ENCODE measurements around the gene RILPL2.
A peak's percentile ranks its signal among the peaks of the same experiment; 100 is the strongest.

Gene RILPL2

GRCh38 chr12:123471374-123472068 lies 35.0 kb upstream of the RILPL2 start (continued):
- no peak for TF ChIP-seq PATZ1 (CRISPR knock-in tag; IDR thresholded peaks at IDR 0.05; ENCODE audit: borderline replicate concordance)
- no peak for TF ChIP-seq OSR1 (CRISPR knock-in tag; IDR thresholded peaks at IDR 0.05)

- no peak for ATAC-seq
- TF ChIP-seq PATZ1 (CRISPR knock-in tag; IDR thresholded peaks at IDR 0.05; ENCODE audit: borderline replicate concordance) (no peak), CSRNP3 (CRISPR knock-in tag; IDR thresholded peaks at IDR 0.05) (no peak), ZFP30 (CRISPR knock-in tag; IDR thresholded peaks at IDR 0.05) (no peak), TOX (CRISPR knock-in tag; IDR thresholded peaks at IDR 0.05; ENCODE audit: borderline replicate concordance) (no peak)
Measured at GRCh38 chr12:123469978-123470377, 33.5 kb upstream of the RILPL2 start.

GRCh38 chr12:123468786-123469185 lies 32.3 kb upstream of the RILPL2 start:
- no peak for TF ChIP-seq GLIS3 (CRISPR knock-in tag; IDR thresholded peaks at IDR 0.05)
- no peak for TF ChIP-seq ZNF8 (CRISPR knock-in tag; IDR thresholded peaks at IDR 0.05)
- no peak for TF ChIP-seq ZFP30 (CRISPR knock-in tag; IDR thresholded peaks at IDR 0.05)
- no peak for TF ChIP-seq CSDC2 (CRISPR knock-in tag; IDR thresholded peaks at IDR 0.05)
- TF ChIP-seq PATZ1 (CRISPR knock-in tag; IDR thresholded peaks at IDR 0.05; ENCODE audit: borderline replicate concordance): no peak
- no peak for TF ChIP-seq ESRRG (CRISPR knock-in tag; IDR thresholded peaks at IDR 0.05)
- TF ChIP-seq PPARA (CRISPR knock-in tag; IDR thresholded peaks at IDR 0.05; ENCODE audit: borderline replicate concordance): no peak
- no peak for TF ChIP-seq ARNTL (CRISPR knock-in tag; IDR thresholded peaks at IDR 0.05; ENCODE audit: borderline replicate concordance, low read depth)
- no peak for TF ChIP-seq TCF4 (CRISPR knock-in tag; IDR thresholded peaks at IDR 0.05; ENCODE audit: borderline replicate concordance)
- TF ChIP-seq SNAI2 (CRISPR knock-in tag; IDR thresholded peaks at IDR 0.05): no peak
- TF ChIP-seq ISL1 (CRISPR knock-in tag; IDR thresholded peaks at IDR 0.05): no peak
- no peak for TF ChIP-seq CSRNP3 (CRISPR knock-in tag; IDR thresholded peaks at IDR 0.05)
- no peak for TF ChIP-seq BACH2 (CRISPR knock-in tag; IDR thresholded peaks at IDR 0.05; ENCODE audit: borderline replicate concordance)
- no peak for TF ChIP-seq TSHZ2 (CRISPR knock-in tag; IDR thresholded peaks at IDR 0.05)
- TF ChIP-seq ZNF70 (CRISPR knock-in tag; IDR thresholded peaks at IDR 0.05): no peak
- ATAC-seq: peak; percentile 34; the same call in 2 of the 3 replicates

Data from SK-N-SH treated with all-trans-retinoic acid at 6 μM for 48 hours (cell line).